ENCODE results near the gene PIEZO2. TPM values are rescaled to one million over a fixed set of nuclear protein-coding genes. Genes with fewer than 3 reads are reported as not detected.

PIEZO2 gene
- total RNA-seq = 0.49 and 270 TPM in 2 replicates

DNA sequence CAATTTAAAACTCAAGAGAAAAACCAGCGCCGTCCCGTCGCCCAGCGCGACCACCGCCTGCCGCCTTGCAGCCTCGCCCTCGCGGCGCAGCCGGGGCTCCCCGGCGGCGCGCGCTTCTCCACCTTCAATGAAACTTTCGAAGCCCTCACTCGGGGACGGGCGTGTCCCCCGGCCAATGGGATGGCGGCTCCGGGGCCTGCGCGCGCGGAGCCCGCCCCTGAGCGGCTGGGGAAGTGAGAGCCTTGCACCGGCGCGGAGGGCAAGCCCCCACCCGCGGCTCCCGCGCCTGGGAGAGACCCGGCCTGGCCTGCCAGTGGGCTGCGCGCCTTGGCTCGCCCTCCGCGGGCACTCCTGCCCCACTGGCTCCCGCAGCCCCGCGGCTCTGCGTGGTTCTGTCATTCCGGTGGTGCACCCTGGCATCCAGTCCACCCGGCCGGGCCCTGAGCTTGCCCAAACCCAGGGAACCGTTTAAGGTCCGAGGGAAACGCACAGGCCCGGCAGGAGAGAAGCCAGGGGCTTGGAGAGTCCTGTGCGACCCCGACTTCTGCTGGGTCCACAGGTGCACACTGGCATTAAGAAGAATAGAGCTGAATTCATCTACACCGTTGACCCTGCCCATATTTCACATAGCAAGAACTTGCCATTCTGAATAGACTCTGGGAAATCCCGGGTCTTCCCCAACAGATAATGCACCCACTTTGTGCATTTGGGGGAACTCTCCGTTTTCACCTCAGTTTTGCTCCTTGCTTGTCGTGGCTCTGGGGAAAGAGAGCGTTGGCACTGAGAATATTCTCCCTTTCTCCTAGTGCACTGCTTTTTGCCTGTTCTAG lies at the start of gene PIEZO2:
Gene PIEZO2 (minus strand): TSS at position 129 of the 830 bp plus-strand sequence. CDS start 981 bp downstream, outside the sequence.

Data from bladder microvascular endothelial cell (primary cell).